Fibroblast of mammary gland (primary cell): Measurements from ENCODE around the gene MAP7.
"Not testable (repeated sequence)": the region's sequence is repeated elsewhere in the genome, so short reads cannot be mapped to it uniquely, and the experiment has no call there.

ENCODE experiments used
- DNase-seq: peaks from one replicate; pipeline ENCODE4 v3.0.0-alpha.2; 2010; ENCODE audit warnings: low read depth
- H3K4me3 ChIP-seq: 2 replicates; pipeline ENCODE4 v1.5.1; 2011; ENCODE audit warnings: low read depth, mild to moderate bottlenecking, low read length, moderate library complexity; ENCODE audit not compliant: control insufficient read depth
- TF ChIP-seq, protein P1 (sequence below): conservative IDR thresholded peaks from 2 replicates; pipeline ENCODE4 v1.5.1; 2011; ENCODE audit warnings: low read depth, low read length, inconsistent platforms; ENCODE audit not compliant: control insufficient read depth, insufficient read depth

Gene MAP7

DNA sequence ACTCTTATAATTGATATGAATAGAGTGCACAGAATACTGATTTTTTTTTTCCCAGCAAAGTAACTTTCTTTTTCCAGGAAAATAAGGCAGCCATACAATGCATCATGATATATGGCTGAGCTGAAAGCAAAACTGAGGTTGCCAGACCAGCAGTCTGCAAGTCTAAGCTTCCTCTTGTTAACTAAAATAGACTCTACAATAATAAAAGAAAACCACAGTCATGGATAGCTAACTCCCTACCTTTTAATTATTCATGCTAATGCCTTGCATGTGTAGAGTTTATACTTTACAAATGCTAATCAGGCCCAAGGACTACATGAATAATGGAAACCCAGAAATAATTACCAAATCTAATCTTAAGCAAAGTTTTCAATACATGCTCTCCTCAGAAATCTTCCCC lies 47.4 kb downstream of the MAP7 start:
- TF ChIP-seq, protein P1, sequence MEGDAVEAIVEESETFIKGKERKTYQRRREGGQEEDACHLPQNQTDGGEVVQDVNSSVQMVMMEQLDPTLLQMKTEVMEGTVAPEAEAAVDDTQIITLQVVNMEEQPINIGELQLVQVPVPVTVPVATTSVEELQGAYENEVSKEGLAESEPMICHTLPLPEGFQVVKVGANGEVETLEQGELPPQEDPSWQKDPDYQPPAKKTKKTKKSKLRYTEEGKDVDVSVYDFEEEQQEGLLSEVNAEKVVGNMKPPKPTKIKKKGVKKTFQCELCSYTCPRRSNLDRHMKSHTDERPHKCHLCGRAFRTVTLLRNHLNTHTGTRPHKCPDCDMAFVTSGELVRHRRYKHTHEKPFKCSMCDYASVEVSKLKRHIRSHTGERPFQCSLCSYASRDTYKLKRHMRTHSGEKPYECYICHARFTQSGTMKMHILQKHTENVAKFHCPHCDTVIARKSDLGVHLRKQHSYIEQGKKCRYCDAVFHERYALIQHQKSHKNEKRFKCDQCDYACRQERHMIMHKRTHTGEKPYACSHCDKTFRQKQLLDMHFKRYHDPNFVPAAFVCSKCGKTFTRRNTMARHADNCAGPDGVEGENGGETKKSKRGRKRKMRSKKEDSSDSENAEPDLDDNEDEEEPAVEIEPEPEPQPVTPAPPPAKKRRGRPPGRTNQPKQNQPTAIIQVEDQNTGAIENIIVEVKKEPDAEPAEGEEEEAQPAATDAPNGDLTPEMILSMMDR = no peak
- no peak overlapping the region for H3K4me3 ChIP-seq
- no peak for DNase-seq

DNA sequence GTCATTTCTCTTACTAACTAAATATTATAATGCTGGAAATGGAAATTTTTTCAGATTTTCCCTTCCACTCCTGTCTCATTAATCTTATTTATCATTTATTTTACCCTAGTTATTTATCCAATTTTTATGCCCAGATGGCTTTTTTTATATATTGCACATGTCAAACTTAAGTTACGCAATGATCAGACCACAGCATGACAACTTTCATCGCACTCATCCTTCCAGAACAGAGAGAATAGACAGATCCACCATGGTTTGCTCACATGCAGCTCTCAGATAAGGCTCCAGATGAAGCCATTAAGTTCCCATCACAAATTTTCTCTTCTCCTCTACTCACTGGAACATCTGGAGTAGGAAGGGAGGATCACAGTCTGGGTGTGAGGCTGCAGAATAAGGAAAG lies 48.7 kb downstream of the MAP7 start:
- no peak overlapping the region for H3K4me3 ChIP-seq
- DNase-seq = peak; percentile 47
- TF ChIP-seq, protein P1 = no peak

DNA sequence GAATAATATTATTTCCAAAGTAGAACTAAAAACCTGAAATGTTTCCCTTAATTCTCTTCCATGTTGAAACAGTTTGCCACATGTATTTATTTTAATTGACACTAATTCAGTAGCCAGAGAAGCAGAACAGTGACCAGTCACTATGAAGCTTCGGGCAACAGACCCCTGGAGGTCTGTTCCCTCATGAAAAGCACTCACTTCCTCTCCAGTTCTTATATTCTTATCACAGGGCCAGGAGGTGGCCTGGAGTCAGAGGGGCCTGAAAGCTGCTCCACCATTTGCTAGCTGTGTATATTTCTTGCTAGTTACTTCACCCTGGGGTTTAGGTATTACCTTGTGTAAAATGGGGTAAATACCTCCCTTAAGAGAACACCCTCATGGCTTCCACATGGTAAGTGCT lies 49.1 kb downstream of the MAP7 start:
- DNase-seq = no peak
- H3K4me3 ChIP-seq = no peak overlapping the region
- TF ChIP-seq, protein P1 = no peak

DNA sequence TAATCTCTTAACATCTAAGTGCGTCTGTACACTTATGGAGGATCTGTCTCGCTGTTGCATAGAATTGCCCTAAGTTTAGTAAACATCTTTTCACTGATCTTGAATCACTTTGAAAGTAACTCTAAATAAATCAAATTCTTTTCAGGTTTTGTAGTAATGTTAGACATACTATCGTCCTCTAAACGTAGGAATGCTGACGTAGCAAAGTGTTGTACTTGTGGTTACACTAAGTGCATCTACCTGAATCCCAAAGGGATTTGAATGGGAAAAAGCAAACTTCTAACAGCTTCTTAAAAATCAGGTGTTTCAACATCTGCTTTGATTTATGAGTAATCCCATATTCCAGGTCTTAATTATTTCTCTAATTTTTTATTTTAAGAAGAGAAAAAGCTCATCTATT lies 49.8 kb downstream of the MAP7 start:
- TF ChIP-seq, protein P1 = no peak
- no peak for DNase-seq
- H3K4me3 ChIP-seq = no peak overlapping the region

DNA sequence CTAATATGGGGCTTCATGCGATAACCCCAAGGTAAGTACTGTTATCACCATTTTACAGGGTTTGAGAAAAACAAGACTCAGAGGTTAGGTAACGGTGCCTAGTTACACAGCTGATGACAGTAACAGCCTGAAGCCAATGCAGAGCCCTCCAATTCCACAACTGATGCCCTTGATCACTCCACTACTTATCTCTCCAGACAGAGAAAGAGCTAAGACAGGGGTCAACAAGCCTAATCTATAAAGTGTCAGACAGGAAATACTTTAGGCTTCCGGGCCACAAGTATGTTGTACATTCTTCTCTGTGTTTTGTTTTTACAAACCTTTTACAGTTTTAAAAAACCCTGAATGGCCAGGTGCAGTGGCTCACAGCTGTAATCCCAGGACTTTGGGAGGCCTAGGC lies 50.9 kb downstream of the MAP7 start:
- DNase-seq = no peak
- H3K4me3 ChIP-seq = no peak overlapping the region
- TF ChIP-seq, protein P1 = no peak

DNA sequence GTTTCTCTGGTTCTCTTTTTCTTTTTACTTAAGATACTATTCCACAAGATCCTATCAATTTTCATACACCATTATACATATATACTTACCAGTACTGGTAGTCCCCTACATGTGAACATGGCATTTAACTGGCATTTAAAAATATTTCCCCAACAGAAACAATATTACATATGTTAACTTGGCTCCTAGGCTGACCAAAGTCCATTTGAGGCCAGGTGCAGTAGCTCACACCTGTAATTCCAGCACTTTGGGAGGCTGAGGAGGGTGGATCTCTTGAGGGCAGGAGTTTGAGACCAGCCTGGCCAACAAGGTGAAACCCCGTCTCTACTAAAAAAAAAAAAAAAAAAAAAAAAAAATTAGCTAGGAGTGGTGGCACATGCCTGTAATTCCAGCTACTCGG lies 53.8 kb downstream of the MAP7 start:
- not testable (repeated sequence) for H3K4me3 ChIP-seq, DNase-seq

DNA sequence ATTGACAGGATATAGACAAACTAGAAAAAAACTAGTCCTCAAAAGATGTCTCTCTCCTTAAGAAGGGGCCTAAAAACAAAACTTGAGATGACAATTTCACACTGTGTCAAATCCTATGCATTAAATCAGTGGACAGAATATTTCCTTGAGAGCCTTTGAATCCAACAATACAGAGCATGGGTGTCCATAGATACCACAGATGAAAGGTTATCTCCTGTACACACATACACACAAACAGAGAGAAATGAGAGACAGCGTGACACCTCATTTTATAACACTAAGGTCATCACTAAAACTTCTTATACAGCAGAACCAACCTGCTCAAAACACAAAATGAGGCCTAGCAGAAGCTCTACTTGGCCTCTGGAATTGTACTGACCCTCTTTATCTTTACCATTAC lies 55.5 kb downstream of the MAP7 start:
- no peak overlapping the region for H3K4me3 ChIP-seq
- DNase-seq = no peak
- TF ChIP-seq, protein P1 = no peak

DNA sequence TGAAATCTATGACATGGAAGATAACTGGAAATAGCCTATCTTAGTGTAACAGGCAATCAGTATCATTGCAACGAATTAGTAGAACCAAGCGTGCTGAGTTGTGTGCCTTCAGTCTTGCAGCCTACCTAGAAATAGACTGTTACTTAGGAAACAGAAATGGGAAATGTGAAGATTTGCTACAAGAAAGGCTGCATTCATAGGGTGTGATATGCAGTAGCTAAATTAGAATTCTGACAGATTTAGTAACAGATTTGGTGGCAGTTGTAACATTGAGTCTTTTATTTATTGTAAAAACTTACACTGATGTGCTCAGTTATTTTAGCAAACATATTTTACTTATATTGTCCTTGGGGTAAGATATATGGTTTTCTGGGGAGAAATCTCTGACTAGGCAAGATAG lies 56.2 kb downstream of the MAP7 start:
- H3K4me3 ChIP-seq = no peak overlapping the region
- no peak for DNase-seq
- TF ChIP-seq, protein P1 = no peak
